GM18499 (cell line): ENCODE results near the gene NOTCH4.
"Not testable (repeated sequence)": the region's sequence is repeated elsewhere in the genome, so short reads cannot be mapped to it uniquely, and the experiment has no call there.

Experiments
- ATAC-seq: cut with Tn5 transposase; IDR thresholded peaks from one replicate; pipeline ENCODE4 v1.9.1; 2021; ENCODE audit warnings: moderate number of reproducible peaks; ENCODE audit not compliant: insufficient read depth, unreplicated experiment

NOTCH4 gene

GRCh38 chr6:32195652-32195901, 28.3 kb downstream of the NOTCH4 start:
- peak; percentile 60 for ATAC-seq

GRCh38 chr6:32194825-32195651, 28.8 kb downstream of the NOTCH4 start:
- no peak for ATAC-seq

- ATAC-seq = no peak
These were observed 29.5 kb downstream of the NOTCH4 start for GRCh38 chr6:32194388-32194787.

- ATAC-seq = not testable (repeated sequence)
These were observed 30.8 kb downstream of the NOTCH4 start for GRCh38 chr6:32193096-32193495.

GRCh38 chr6:32192608-32193039, 31.2 kb downstream of the NOTCH4 start, which contains the start of gene GPSM3:
Gene GPSM3 (minus strand): TSS chr6:32192643. CDS start chr6:32192513, 130 bp downstream.
- no peak for ATAC-seq

GRCh38 chr6:32191696-32192607, 31.9 kb downstream of the NOTCH4 start:
- no peak for ATAC-seq

GRCh38 chr6:32190911-32191677, 32.8 kb downstream of the NOTCH4 start:
- ATAC-seq = no peak

GRCh38 chr6:32190054-32190851, 33.6 kb downstream of the NOTCH4 start, which contains the start of gene PBX2:
Gene PBX2 (minus strand): TSS chr6:32190202. CDS start chr6:32189915, 287 bp downstream.
- no peak for ATAC-seq

GRCh38 chr6:32189742-32190053, 34.2 kb downstream of the NOTCH4 start:
- no peak for ATAC-seq

GRCh38 chr6:32189069-32189741, 34.7 kb downstream of the NOTCH4 start:
- no peak for ATAC-seq

- ATAC-seq = no peak
These were observed 35.3 kb downstream of the NOTCH4 start for GRCh38 chr6:32188381-32189068.

- not testable (repeated sequence) for ATAC-seq
These were observed 36.0 kb downstream of the NOTCH4 start for GRCh38 chr6:32187725-32188380.

GRCh38 chr6:32187009-32187709, 36.7 kb downstream of the NOTCH4 start:
- no peak for ATAC-seq

- ATAC-seq = not testable (repeated sequence)
These were observed 37.6 kb downstream of the NOTCH4 start for GRCh38 chr6:32186151-32186840.

GRCh38 chr6:32185681-32186131, 38.2 kb downstream of the NOTCH4 start:
- not testable (repeated sequence) for ATAC-seq

- ATAC-seq = no peak
These were observed 39.7 kb downstream of the NOTCH4 start, which contains the start of gene AGER for GRCh38 chr6:32184084-32184640. Gene AGER (minus strand): TSS chr6:32184253. CDS start chr6:32184222, 31 bp downstream.
